Nephron progenitor cell (in vitro differentiated cells): Measurements from ENCODE around the gene ATXN7L2.

Source experiments
- DNase-seq: peaks from one replicate; pipeline ENCODE4 v3.0.0; 2021
- H3K27ac Mint-ChIP-seq: 2 replicates; pipeline ENCODE4 v1.8.0; 2021; ENCODE audit warnings: mild to moderate bottlenecking, moderate library complexity, mixed read lengths
- H3K27me3 Mint-ChIP-seq: 2 replicates; pipeline ENCODE4 v1.8.0; 2021; ENCODE audit warnings: mild to moderate bottlenecking, low read depth, mixed read lengths; ENCODE audit not compliant: poor library complexity
- H3K36me3 Mint-ChIP-seq: 2 replicates; pipeline ENCODE4 v1.8.0; 2021; ENCODE audit warnings: low read depth, mixed read lengths
- H3K4me1 Mint-ChIP-seq: 2 replicates; pipeline ENCODE4 v1.8.0; 2021; ENCODE audit warnings: mixed read lengths
- H3K4me3 Mint-ChIP-seq: 2 replicates; pipeline ENCODE4 v1.8.0; 2021; ENCODE audit warnings: mild to moderate bottlenecking, moderate library complexity, mixed read lengths
- H3K9me3 Mint-ChIP-seq: 2 replicates; pipeline ENCODE4 v1.8.0; 2021; ENCODE audit warnings: mild to moderate bottlenecking, moderate library complexity, mixed read lengths
- TF ChIP-seq, protein P1 (sequence below): fragments of 200-600 bp; sonication (generic); IDR thresholded peaks from 2 replicates; pipeline ENCODE4 v1.5.0; 2021; ENCODE audit warnings: antibody characterized with exemption

ATXN7L2 gene

GRCh38 chr1:109474697-109475096 is 9.0 kb upstream of the ATXN7L2 start:
- TF ChIP-seq, protein P1, sequence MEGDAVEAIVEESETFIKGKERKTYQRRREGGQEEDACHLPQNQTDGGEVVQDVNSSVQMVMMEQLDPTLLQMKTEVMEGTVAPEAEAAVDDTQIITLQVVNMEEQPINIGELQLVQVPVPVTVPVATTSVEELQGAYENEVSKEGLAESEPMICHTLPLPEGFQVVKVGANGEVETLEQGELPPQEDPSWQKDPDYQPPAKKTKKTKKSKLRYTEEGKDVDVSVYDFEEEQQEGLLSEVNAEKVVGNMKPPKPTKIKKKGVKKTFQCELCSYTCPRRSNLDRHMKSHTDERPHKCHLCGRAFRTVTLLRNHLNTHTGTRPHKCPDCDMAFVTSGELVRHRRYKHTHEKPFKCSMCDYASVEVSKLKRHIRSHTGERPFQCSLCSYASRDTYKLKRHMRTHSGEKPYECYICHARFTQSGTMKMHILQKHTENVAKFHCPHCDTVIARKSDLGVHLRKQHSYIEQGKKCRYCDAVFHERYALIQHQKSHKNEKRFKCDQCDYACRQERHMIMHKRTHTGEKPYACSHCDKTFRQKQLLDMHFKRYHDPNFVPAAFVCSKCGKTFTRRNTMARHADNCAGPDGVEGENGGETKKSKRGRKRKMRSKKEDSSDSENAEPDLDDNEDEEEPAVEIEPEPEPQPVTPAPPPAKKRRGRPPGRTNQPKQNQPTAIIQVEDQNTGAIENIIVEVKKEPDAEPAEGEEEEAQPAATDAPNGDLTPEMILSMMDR: no peak
- Mint-ChIP-seq H3K27me3 (peaks cover 69% of the 10 kb centered on the region), H3K4me3 (no peak overlapping the region), H3K36me3 (no peaks in the 10 kb centered on the region), H3K27ac (no peak overlapping the region), H3K4me1 (no peaks in the 10 kb centered on the region), H3K9me3 (no peaks in the 10 kb centered on the region)
- no peak for DNase-seq

GRCh38 chr1:109475261-109475660 is 8.4 kb upstream of the ATXN7L2 start:
- Mint-ChIP-seq H3K4me3 (no peak overlapping the region), H3K9me3 (no peaks in the 10 kb centered on the region), H3K4me1 (no peaks in the 10 kb centered on the region), H3K27ac (no peak overlapping the region), H3K36me3 (no peaks in the 10 kb centered on the region), H3K27me3 (peaks cover 63% of the 10 kb centered on the region)
- no peak for DNase-seq
- TF ChIP-seq, protein P1: no peak

DNA sequence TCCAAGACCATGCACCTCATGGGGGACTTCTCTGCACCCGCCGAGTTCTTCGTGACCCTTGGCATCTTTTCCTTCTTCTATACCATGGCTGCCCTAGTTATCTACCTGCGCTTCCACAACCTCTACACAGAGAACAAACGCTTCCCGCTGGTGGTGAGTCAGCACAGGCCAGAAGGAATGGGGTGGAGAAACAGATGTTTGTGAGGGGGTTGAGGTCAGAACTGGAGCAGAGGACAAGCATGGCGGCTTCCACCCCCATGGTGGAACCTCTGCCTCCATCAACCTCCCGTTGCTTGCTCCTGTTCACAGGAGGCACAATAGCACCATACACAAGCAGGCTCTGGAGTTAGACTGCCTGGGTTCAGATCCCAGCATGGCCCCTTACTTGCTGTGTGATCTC is 6.9 kb upstream of the ATXN7L2 start:
- peaks cover 53% of the 10 kb centered on the region for H3K27me3 Mint-ChIP-seq
- no peak overlapping the region for H3K4me3 Mint-ChIP-seq
- TF ChIP-seq, protein P1: no peak
- H3K27ac Mint-ChIP-seq: no peak overlapping the region
- no peak for DNase-seq
- no peaks in the 10 kb centered on the region for H3K36me3 Mint-ChIP-seq
- H3K9me3 Mint-ChIP-seq: no peaks in the 10 kb centered on the region
- H3K4me1 Mint-ChIP-seq: no peaks in the 10 kb centered on the region

- DNase-seq: no peak
- H3K36me3 Mint-ChIP-seq: no peaks in the 10 kb centered on the region
- no peak overlapping the region for H3K4me3 Mint-ChIP-seq
- peaks cover 9% of the 10 kb centered on the region for H3K4me1 Mint-ChIP-seq
- H3K9me3 Mint-ChIP-seq: no peaks in the 10 kb centered on the region
- H3K27ac Mint-ChIP-seq: no peak overlapping the region
- peaks cover 49% of the 10 kb centered on the region for H3K27me3 Mint-ChIP-seq
- TF ChIP-seq, protein P1: no peak
Observed at GRCh38 chr1:109477821-109478220, 5.9 kb upstream of the ATXN7L2 start.

DNA sequence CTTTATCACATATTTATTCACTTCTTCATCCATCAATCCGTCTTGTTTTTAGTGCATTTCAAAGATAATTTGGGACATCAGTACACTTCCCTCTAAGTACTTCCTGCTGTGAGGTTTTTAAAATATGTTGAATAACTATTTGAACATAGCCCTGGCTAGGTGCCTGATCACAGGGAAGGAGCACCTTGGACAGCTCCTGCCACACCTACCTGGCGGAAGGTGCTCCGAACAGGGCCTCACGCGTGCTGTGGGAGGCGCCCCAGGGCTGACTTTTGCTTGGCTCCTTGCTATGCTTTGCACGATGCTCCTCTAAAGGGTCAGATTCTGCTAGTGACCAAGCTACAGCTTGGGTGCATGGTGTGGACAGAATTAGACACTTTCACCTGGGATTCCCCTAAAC is 4.9 kb upstream of the ATXN7L2 start:
- TF ChIP-seq, protein P1: no peak
- Mint-ChIP-seq H3K4me1 (peaks cover 11% of the 10 kb centered on the region), H3K27me3 (peaks cover 40% of the 10 kb centered on the region), H3K36me3 (no peaks in the 10 kb centered on the region), H3K9me3 (no peaks in the 10 kb centered on the region), H3K27ac (no peak overlapping the region), H3K4me3 (no peak overlapping the region)
- DNase-seq: peak; percentile 38

GRCh38 chr1:109479311-109479710 is 4.4 kb upstream of the ATXN7L2 start:
- Mint-ChIP-seq H3K27ac (no peak overlapping the region), H3K4me1 (peaks cover 14% of the 10 kb centered on the region)
- TF ChIP-seq, protein P1: no peak

More at GRCh38 chr1:109479311-109479710, 4.4 kb upstream of the ATXN7L2 start:
- Mint-ChIP-seq H3K27me3 (peaks cover 35% of the 10 kb centered on the region), H3K4me3 (no peak overlapping the region), H3K9me3 (no peaks in the 10 kb centered on the region), H3K36me3 (no peaks in the 10 kb centered on the region)
- DNase-seq: no peak
